Fibroblast of the conjunctiva (primary cell): Measurements from ENCODE around the gene NEGR1.

Experiments
- DNase-seq: peaks from one replicate; pipeline ENCODE4 v3.0.0-alpha.2; 2010; ENCODE audit warnings: low read depth

NEGR1 gene

GRCh38 chr1:72230746-72231145, 51.6 kb downstream of the NEGR1 start:
- DNase-seq, result no peak

GRCh38 chr1:72229893-72230292, 52.4 kb downstream of the NEGR1 start:
- DNase-seq, result peak; percentile 1

- no peak for DNase-seq
Observed at GRCh38 chr1:72227667-72228066, 54.7 kb downstream of the NEGR1 start.

GRCh38 chr1:72224506-72224905, 57.8 kb downstream of the NEGR1 start:
- DNase-seq, result no peak

GRCh38 chr1:72221811-72222210, 60.5 kb downstream of the NEGR1 start:
- DNase-seq, result no peak

- no peak for DNase-seq
Observed at GRCh38 chr1:72218141-72218739, 64.1 kb downstream of the NEGR1 start.

- no peak for DNase-seq
Observed at GRCh38 chr1:72207059-72207458, 75.3 kb downstream of the NEGR1 start.

- DNase-seq, result no peak
Observed at GRCh38 chr1:72202761-72203160, 79.6 kb downstream of the NEGR1 start.

- no peak for DNase-seq
Observed at GRCh38 chr1:72197786-72198185, 84.6 kb downstream of the NEGR1 start.

- DNase-seq, result peak; percentile 20
Observed at GRCh38 chr1:72186733-72187307, 95.5 kb downstream of the NEGR1 start.

- peak; percentile 1 for DNase-seq
Observed at GRCh38 chr1:72184099-72184701, 98.1 kb downstream of the NEGR1 start.

GRCh38 chr1:72182859-72183258, 99.5 kb downstream of the NEGR1 start:
- DNase-seq, result no peak

- no peak for DNase-seq
Observed at GRCh38 chr1:72178266-72178665, 104.1 kb downstream of the NEGR1 start.

- DNase-seq, result no peak
Observed at GRCh38 chr1:72177711-72178110, 104.6 kb downstream of the NEGR1 start.

GRCh38 chr1:72170246-72170645, 112.1 kb downstream of the NEGR1 start:
- no peak for DNase-seq

- DNase-seq, result no peak
Observed at GRCh38 chr1:72166426-72166825, 115.9 kb downstream of the NEGR1 start.

GRCh38 chr1:72150508-72150907, 131.8 kb downstream of the NEGR1 start:
- no peak for DNase-seq

GRCh38 chr1:72141875-72142274, 140.5 kb downstream of the NEGR1 start:
- no peak for DNase-seq

- no peak for DNase-seq
Observed at GRCh38 chr1:72140222-72140621, 142.1 kb downstream of the NEGR1 start.

GRCh38 chr1:72137656-72138055, 144.7 kb downstream of the NEGR1 start:
- no peak for DNase-seq

- DNase-seq, result no peak
Observed at GRCh38 chr1:72129869-72130268, 152.5 kb downstream of the NEGR1 start.

GRCh38 chr1:72122099-72122880, 160.0 kb downstream of the NEGR1 start:
- no peak for DNase-seq

GRCh38 chr1:72119491-72119890, 162.8 kb downstream of the NEGR1 start:
- no peak for DNase-seq
